Measurements from ENCODE around the gene CAMK1G.

CAMK1G gene

GRCh38 chr1:209593747-209594146 lies 10.2 kb downstream of the CAMK1G start:
- Histone ChIP-seq H3K4me3 (ENCODE audit: low read depth in 1 of 2, low read length in 1 of 2) (no peak overlapping the region), H3K27me3 (peaks cover 92% of the 10 kb centered on the region), H3K9me3 (no peaks in the 10 kb centered on the region), H3K4me1 (ENCODE audit: control insufficient read depth in 1 of 2, insufficient read depth in 1 of 2, low read depth in 1 of 2, low read length in 1 of 2) (peaks cover 2 to 7% of the 10 kb centered on the region in 2 experiments), H3K36me3 (no peaks in the 10 kb centered on the region), H3K27ac (no peak overlapping the region)
- no peak for TF ChIP-seq CTCF (IDR thresholded peaks at IDR 0.05)

- Histone ChIP-seq H3K27me3 (peaks cover 92% of the 10 kb centered on the region), H3K4me3 (ENCODE audit: low read depth in 1 of 2, low read length in 1 of 2) (no peak overlapping the region), H3K36me3 (no peaks in the 10 kb centered on the region), H3K9me3 (no peaks in the 10 kb centered on the region), H3K4me1 (ENCODE audit: control insufficient read depth in 1 of 2, insufficient read depth in 1 of 2, low read depth in 1 of 2, low read length in 1 of 2) (peaks cover 2 to 7% of the 10 kb centered on the region in 2 experiments), H3K27ac (no peak overlapping the region)
- TF ChIP-seq CTCF (IDR thresholded peaks at IDR 0.05): no peak
Observed at GRCh38 chr1:209594440-209594839, 10.9 kb downstream of the CAMK1G start.

- Histone ChIP-seq H3K4me1 (ENCODE audit: control insufficient read depth in 1 of 2, insufficient read depth in 1 of 2, low read depth in 1 of 2, low read length in 1 of 2) (peaks cover 2 to 7% of the 10 kb centered on the region in 2 experiments), H3K9me3 (no peaks in the 10 kb centered on the region), H3K4me3 (ENCODE audit: low read depth in 1 of 2, low read length in 1 of 2) (no peak overlapping the region), H3K27me3 (peaks cover 92% of the 10 kb centered on the region), H3K36me3 (no peaks in the 10 kb centered on the region), H3K27ac (no peak overlapping the region)
- TF ChIP-seq CTCF (IDR thresholded peaks at IDR 0.05): no peak
Observed at GRCh38 chr1:209595028-209595427, 11.5 kb downstream of the CAMK1G start.

GRCh38 chr1:209595599-209596285 lies 12.2 kb downstream of the CAMK1G start:
- Histone ChIP-seq H3K4me3 (ENCODE audit: low read depth in 1 of 2, low read length in 1 of 2) (no peak overlapping the region), H3K4me1 (ENCODE audit: control insufficient read depth in 1 of 2, insufficient read depth in 1 of 2, low read depth in 1 of 2, low read length in 1 of 2) (peaks cover 2 to 7% of the 10 kb centered on the region in 2 experiments), H3K36me3 (no peaks in the 10 kb centered on the region), H3K9me3 (no peaks in the 10 kb centered on the region), H3K27me3 (peaks cover 92% of the 10 kb centered on the region), H3K27ac (no peak overlapping the region)
- TF ChIP-seq CTCF (IDR thresholded peaks at IDR 0.05): no peak

- Histone ChIP-seq H3K9me3 (no peaks in the 10 kb centered on the region), H3K36me3 (no peaks in the 10 kb centered on the region), H3K4me3 (ENCODE audit: low read depth in 1 of 2, low read length in 1 of 2) (no peak overlapping the region), H3K4me1 (ENCODE audit: control insufficient read depth in 1 of 2, insufficient read depth in 1 of 2, low read depth in 1 of 2, low read length in 1 of 2) (peaks cover 11 to 16% of the 10 kb centered on the region in 2 experiments), H3K27ac (no peak overlapping the region), H3K27me3 (peaks cover 84% of the 10 kb centered on the region)
- no peak for TF ChIP-seq CTCF (IDR thresholded peaks at IDR 0.05)
Observed at GRCh38 chr1:209597499-209597898, 14.0 kb downstream of the CAMK1G start.
